DMS79 (cell line): ENCODE measurements around the gene HSPH1.
"Not testable (repeated sequence)": the region's sequence is repeated elsewhere in the genome, so short reads cannot be mapped to it uniquely, and the experiment has no call there.

ENCODE experiments used
- DNase-seq: peaks from one replicate; lab custom pipeline; 2025; lab: John Stamatoyannopoulos, UW

The HSPH1 gene

DNA sequence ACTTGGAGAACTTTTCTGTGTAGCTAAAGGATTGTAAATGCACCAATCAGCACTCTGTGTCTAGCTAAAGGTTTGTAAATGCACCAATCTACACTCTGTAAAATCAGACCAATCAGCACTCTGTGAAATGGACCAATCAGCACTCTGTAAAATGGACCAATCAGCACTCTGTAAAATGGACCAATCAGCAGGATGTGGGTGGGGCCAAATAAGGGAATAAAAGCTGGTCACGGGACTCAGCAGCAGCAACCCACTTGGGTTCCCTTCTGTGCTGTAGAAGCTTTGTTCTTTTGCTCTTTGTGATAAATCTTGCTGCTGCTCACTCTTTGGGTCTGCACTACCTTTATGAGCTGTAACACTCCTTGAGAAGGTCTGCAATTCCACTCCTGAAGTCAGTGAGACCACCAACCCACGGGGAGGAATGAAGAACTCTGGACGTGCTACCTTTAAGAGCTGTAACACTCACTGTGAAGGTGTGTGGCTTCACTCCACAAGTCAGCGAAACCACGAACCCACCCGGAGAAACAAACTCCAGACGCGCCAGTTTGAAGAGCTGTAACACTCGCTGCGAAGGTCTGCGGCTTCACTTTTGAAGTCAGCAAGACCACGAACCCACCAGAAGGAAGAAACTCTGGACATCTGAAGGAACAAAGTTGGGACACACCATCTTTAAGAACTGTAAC is 16.2 kb upstream of the HSPH1 start:
- not testable (repeated sequence) for DNase-seq

DNA sequence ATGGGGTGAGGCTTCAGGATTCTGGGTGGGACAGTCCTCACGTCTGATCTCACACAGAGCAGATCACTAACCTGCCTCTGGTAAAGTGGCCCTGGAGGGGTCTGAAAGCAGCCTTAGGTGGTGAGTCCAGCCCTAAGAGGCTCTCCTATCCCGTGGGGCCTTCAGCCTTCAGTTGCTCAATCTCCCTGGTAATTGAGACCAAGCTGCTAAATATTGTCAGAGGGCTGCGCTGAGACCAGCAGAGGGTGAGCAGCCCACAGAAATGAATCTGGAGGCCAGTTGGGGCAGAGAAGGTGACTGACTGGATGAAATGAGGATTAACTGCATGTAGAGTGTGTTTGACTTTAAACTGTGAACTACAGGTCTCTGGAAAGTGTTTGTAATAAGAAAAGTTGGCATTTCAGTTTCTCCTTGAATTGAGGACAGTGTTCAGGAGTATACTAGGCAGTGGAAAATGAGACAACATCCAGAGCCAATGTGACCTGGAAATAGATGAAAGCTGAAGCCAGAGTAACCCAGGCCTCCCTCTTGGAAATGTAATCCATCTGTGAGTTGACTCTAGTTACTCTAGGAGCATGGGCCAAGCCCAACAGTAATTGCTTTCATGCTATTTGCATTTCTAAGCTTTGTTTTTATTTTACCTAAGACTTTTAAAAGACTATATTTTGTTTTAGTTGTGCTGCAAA is 14.3 kb upstream of the HSPH1 start:
- no peak for DNase-seq

DNA sequence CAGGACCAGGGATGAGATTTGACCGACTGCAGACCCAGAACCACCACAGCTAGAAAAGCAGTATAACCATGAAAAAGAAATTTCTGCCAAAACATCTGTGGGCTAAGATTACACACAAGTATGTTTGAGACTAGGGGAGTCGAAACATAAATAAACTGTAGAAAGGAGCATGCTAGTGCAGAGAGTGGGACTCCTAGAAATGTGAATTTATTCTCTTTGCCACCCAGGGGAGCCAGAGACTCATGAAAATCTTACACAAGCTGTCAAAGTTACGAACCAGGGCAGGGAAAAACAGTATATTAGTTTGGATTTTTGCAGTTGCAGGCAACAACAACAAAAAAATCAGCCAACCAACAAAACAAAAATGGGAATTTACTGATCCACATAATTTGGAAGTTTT is 12.3 kb upstream of the HSPH1 start:
- no peak for DNase-seq

DNA sequence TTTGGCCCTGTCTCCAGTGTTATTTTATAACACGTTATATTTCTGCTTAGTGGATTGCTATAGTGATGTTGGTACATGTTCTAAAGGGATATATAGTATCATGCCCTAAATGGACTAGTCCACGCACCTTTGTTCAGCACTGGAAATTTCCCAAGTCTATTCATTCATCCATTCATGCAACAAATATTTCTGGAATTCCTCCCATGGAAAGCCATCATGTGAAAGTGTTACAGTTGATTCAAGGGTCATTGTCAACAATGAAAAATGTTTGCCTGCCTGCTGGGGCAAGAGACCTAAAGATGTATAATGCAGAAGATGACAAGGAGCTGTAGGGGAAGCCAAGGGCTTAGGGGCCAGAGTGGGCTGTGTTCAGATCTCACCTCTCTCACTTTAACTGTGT is 10.8 kb upstream of the HSPH1 start:
- DNase-seq: no peak

DNA sequence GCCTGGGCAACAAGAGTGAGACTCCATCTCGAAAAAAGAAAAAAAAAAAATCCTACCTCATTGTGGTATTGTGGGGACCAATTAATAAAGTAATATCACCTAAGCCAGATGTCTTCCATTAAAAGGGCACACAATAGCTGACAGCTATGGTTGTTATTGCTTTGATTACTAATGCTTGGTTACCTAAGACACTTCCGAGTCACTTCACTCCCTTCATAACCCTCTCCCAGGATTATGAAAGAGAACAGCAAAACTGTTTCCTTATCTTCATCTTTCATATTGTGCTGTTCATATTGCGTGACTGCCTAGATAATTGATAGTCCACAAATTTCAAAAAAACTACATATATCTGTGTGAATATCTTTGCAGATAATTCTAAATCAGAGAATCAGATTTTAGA is 10.3 kb upstream of the HSPH1 start:
- DNase-seq: no peak

DNA sequence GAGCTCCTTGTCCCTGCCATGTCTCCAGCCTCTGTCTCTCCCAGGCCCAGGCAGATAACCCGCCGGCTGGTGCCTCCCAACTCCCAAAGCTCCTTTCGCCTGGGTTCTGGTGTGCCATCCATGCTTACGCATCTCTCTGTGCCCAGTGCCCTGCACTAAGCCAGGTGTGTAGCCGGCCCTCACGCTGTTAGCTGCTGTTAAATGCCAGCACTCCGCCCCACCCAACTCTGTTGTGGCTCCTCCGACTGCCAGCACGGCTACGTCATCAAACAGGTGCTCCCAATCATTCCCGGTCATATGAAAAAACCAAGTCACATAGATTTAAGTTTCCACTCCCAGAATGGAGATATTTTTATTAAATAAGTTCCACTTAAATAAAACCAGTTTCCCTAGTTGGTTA is 7.0 kb upstream of the HSPH1 start:
- no peak for DNase-seq

DNA sequence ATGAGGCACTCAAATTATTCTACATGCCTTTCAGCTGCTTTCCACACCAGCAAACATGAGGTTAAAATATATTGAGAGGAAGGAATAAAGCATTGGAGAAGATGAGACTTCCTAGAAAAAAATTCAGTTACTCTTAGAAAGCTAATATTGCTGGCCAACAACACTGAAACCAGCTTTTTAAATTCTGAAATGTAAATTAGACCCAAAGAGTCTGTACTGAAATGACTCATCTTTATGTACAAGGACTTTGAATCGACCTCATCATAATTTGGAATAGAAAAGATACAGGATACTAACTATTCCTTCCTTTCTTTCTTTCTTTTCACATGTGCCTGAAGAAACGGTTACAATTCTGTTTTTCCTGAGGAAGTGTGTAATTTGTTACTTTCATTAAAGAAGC is 6.5 kb upstream of the HSPH1 start:
- DNase-seq: no peak

DNA sequence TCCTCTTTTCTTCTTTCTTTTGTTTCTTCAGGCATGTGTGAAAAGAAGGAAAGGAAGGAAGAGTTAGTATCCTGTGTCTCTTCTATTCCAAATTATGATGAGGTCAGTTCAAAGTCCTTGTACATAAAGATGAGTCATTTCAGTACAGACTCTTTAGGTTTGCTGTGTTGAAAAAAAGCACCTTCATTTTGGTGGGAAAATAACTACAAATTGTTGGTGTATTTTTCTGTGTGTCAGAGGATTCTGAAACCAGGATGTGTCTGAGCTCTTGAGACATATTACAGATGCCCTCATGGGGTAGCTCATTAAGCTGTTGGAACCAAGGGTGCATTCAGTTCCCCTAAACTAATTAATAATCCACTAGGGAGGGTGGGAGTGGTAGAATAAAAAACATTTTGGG is 5.8 kb upstream of the HSPH1 start:
- no peak for DNase-seq

DNA sequence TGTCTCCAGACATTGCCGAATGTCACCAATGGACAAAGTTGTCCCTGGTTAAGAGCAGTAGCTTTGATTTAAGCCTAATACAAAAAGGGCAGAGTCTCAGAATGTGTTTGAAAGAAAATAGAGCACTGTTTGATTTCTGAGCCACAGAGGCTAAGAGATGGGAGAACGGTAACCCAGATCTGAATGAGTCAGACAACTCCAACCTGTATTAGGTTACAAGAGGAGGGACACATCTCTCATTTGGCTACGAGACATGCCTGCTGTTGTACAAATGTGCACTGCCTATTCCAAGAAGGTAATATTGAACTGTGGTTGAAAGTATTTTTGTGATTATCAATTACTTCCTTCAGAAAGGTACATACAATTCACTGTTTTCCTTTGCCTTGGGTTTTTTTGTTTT is 4.9 kb upstream of the HSPH1 start:
- DNase-seq: no peak

DNA sequence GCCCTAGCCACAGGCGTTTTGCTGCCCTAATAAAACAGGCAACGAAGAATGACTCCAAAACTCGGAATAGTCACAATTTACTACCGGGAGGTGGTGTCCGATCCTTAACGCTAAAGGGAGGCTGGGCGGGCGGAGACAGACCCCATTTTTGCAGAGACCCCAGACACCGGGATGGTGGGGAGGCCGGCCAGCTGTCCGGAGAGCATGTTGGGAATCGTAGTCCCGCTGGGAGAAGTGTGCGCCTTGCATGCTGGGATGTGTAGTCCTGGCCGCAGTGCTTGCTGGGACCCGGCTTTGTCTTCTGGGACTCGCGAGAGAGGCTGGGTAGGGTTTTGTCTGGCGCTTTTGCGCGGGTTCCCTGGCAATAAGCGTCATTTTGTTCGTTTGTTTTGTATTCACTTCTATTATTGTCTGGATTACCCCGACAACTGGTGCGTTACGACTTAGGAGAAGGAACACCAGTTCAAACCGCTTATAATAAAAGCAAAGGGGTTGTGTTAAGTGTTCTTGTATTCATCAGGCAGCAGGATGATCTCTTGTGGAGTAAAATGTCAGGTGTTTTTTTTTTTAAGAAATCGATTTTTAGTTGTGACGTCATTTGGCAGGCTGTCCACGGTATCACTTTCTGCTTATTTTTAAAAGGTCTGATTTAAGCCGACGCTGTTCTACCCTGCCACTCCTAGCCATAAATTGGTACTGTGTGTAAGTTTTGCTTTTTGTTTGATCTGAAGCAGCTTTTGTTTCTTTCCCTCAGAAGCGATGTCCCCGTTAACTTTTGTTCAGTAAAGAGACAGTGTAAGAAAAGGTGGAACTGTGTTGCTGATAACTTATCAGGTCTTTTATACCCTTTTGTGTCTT is 676 bp upstream of the HSPH1 start:
- DNase-seq: peak; percentile 95

DNA sequence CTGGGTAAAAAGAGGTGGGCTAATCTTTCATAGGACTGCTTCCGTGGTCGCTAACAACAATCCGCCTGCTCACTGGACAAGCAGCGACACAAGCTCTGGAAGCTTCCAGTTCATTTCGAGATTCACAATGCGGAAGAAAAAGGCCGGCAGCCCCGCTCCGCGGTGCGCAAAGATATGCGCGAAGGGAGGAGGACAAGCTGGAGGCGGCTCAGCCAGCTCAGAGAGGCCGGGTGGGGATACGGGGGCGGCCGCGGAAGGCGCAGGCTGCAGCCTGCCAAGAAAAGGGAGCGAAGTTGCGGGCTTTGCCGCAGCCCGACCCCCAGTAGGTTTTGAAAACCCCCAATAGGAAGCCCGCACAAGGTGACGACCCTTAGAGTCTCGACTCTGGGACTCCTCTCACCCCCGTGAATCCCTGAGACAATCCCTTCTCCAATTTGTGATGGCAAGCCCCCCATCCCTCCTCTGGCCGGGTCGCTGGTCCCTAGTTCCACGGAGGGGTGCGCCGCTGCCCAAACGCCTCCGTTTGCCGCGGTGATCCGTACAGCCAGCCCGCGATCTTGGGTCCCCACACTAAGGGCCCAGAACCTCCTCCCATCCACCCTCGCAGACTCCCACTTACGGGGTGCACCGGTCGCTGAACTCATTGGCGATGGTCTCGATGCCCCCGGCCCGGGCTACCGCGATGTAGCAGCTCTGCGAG is 697 bp downstream of the HSPH1 start:
- DNase-seq: no peak

DNA sequence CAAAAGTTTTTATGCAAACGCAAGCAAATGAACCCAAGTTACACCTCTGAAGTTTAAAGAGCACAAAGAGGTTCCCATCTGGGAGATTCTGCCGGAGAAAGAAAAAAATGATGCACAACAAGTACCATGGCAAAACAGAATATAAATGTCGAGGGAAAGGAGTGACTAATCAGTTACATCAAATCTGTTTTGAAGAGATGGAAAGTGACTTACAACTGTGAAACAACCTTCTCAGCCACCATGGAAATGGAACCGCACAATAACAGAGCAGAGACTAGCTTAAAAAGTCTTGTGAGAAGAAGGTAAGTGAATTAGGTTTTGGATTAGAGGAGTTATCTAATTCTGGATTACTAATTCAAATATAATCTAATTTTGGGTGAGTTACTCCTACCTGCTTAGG is 2.4 kb downstream of the HSPH1 start:
- DNase-seq: no peak

DNA sequence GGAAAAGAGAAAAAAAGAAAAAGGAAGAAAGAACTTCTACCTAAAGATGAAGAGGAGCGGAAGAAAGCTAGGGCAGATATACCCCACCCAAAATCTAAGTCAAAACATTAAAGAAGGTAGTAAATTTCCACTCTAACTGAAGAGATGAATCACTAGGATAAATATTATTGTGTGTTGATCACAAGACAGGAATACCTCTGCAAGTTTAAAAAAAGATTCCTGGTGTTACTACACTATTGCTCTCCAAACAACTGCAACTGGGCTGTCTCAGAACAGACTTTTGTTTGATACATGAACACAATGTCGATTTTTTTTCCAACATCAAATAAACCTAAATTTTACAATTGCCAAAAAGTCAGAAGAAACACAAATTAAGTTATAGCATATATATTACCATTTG is 6.8 kb downstream of the HSPH1 start:
- no peak for DNase-seq

DNA sequence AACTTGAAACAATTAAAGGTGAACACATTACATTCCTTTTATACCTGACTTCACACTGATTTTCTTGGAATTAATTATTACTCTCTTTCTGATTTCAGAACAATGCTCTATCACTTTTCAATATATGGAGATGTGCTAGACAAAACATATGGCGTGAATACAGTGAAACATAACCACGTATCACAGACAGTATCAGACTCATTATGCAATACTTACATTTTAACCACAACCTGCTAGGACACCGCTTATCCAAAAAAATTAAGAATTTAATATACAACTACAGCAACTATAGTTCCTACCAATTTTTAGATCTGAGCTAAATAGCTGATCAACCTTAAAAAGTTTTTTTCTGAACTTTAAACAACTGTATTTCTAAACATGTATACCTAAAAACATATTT is 9.9 kb downstream of the HSPH1 start:
- no peak for DNase-seq

DNA sequence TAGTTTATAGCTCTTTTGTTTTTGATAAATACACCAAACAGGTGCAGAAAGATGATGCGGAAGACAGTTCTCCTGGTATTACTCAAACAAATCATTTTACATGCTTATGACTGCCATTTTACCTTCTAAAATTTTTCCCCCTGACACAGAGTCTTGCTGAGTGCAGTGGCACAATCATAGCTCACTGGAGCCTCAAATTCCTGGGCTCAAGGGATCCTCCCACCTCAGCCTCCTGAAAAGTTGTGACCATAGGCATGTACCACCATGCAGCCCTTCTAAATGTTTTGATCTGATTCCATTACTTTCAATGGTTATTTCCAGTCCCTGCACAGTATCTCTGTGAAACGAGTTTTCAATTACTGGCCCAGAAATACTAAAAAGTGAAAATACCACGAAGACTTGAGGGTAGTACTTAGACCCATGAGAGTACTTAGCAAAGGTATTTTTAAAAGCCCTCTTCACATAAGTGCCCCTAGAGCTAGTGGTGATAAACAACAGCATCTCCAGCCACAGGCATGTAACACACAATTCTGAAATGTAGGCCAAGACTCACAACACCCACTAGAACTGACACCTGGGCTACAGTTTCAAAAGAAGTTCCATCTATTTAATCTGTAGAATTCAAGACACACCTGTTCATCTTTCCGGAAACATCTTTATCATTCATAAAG is 11.3 kb downstream of the HSPH1 start:
- peak; percentile 76 for DNase-seq

DNA sequence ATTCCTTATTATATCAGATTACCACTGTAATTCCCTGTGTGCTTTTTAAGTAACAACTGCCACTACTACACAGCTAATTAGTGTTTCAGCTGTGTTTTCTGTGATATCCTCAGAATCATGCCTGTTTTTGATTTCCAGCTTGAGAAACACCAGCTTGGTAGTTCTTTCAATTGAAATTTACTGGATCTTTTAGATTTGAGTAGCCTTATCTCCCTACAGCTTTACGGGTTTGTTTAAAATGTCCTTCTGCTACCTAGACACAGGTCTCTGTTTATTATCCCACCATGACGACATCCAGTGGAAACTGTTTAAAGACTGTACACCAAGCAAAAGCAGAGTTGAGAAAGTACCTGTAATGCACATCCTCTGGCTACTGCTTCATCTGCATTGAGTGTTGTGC is 12.1 kb downstream of the HSPH1 start:
- DNase-seq: no peak

DNA sequence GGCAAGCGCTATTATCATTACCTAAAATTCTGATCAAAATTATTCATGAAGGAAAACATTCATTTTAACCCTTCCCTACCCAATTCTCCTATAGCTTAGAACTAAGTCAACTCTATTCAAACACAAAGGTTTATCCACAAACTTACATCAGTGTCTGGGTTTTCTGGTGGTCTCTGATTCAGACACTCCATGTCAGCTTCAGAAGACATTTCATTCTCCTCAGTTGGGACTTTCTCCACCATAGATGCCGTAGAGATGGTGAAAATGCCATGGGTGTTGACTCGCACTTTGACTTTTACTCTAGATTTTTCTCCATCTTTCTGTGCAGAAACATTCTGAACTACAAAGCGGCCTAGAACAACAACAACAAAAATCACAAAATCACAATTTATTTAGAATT is 16.3 kb downstream of the HSPH1 start:
- no peak for DNase-seq

DNA sequence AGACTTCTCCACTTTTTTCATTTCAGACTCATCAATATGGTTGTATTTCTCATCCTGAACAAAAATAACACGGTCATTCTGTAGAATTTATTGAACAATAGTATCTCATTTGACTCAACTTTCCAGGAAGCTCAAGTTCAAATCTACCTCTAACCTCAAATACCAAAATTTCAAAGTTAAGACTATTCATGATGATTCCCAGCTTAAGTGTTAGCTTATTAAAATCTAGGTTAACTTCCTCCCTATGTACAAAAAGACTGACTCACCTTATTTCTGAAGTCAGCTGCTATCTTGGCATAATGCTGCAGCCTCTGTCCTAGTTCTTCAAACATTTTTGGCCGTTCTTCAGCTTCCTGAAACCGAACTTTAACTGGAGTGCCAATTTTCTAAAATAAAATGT is 23.2 kb downstream of the HSPH1 start:
- no peak for DNase-seq

DNA sequence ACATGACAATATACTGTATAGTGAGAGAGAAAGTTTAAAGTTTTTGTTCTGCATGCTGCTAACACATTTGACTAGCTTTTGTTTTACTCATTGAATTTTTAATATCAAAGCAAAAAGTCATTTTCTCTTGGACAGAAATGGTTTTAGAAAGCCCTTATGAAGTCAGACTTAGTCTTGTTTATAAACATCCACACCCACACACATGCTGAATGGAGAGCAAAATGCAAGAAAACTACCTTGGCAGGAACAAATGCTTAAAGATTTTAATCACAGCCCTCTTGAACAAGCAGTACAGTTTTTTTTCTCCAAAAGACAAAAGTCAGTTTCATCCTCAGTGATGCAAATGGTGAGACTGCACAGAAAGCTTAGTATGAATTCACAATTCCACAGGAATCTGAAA is 25.0 kb downstream of the HSPH1 start:
- DNase-seq: no peak

DNA sequence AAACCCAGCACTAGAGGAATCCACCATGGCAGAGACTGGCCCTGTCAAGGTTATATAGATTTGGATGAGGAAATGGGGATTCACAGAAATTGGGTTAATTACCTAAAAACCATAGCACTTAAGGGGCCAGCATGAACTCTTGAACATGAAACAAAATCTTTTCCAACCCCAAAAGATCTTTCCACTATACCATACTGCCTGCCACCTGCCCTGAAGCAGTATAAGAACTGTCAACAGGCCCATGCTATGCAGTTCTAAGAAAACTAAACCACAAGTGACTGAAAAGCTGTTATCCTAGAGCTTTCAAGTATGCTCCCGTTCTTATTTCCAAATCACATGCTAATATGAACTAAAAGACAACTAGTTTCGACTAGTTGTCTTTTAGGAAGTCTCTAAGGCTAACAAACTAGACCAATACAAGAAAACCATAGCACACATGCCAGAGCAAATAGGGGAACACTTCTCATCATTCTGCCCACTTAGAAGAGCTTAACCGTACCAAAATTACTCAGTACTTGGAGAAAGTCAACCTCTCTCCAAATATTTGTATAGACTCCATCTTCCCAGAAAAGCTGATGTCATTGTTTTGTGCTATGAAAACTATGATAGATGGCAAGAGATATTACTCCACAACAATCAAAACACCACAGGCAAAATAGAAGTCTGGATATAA is 27.5 kb downstream of the HSPH1 start:
- peak; percentile 73 for DNase-seq

DNA sequence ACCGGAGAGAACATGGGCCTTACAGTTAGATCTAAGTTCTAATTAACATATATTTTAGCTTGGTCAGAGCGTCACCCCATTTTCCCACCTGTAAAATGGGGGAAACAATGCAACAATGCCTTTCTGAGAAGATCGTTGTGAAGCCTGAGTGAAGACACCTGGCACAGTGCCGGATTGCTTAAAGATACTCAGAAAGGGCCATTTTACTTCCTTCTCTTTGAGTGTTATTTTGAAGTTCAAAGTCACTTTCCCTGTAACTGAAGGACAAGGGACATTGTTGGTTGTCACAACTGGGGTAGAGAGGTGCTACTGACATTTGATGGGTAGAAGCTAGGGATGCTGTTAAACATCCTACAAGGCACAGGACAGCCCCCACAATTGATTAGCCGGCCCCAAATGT is 28.1 kb downstream of the HSPH1 start:
- DNase-seq: no peak
